Measurements from ENCODE around the gene HBD.
"Not testable (repeated sequence)": the region's sequence is repeated elsewhere in the genome, so short reads cannot be mapped to it uniquely, and the experiment has no call there.

The HBD gene

GRCh38 chr11:5252192-5252918 lies 18.1 kb upstream of the HBD start:
- DNase-seq: no peak

GRCh38 chr11:5251746-5252145 lies 17.5 kb upstream of the HBD start:
- no peak for DNase-seq

- no peak for DNase-seq
These were observed 16.4 kb upstream of the HBD start for GRCh38 chr11:5250543-5251204.

- DNase-seq: not testable (repeated sequence)
These were observed 15.6 kb upstream of the HBD start, which contains the start of gene HBG1 for GRCh38 chr11:5249807-5250396. TSS of gene HBG1 (minus strand) at chr11:5249857. CDS start at chr11:5249804, 53 bp downstream.

GRCh38 chr11:5248498-5248897 lies 14.2 kb upstream of the HBD start:
- not testable (repeated sequence) for DNase-seq

GRCh38 chr11:5247472-5248192 lies 13.3 kb upstream of the HBD start:
- DNase-seq: no peak

GRCh38 chr11:5246772-5247471 lies 12.6 kb upstream of the HBD start:
- DNase-seq: no peak

- no peak for DNase-seq
These were observed 10.9 kb upstream of the HBD start for GRCh38 chr11:5245155-5245554.

- DNase-seq: no peak
These were observed 9.5 kb upstream of the HBD start for GRCh38 chr11:5243816-5244180.

- DNase-seq: no peak
These were observed 8.9 kb upstream of the HBD start for GRCh38 chr11:5242933-5243815.

GRCh38 chr11:5242208-5242607 lies 7.9 kb upstream of the HBD start:
- DNase-seq: no peak

- DNase-seq: no peak
These were observed 7.2 kb upstream of the HBD start for GRCh38 chr11:5241458-5241857.

- DNase-seq: no peak
These were observed 6.2 kb upstream of the HBD start for GRCh38 chr11:5240458-5240857.

- DNase-seq: no peak
These were observed 5.8 kb upstream of the HBD start for GRCh38 chr11:5240056-5240455.

GRCh38 chr11:5239046-5239445 lies 4.8 kb upstream of the HBD start:
- DNase-seq: no peak

GRCh38 chr11:5238486-5238885 lies 4.2 kb upstream of the HBD start:
- DNase-seq: no peak

- DNase-seq: no peak
These were observed 3.1 kb upstream of the HBD start for GRCh38 chr11:5237420-5237819.

GRCh38 chr11:5235364-5236095 lies 1.2 kb upstream of the HBD start:
- DNase-seq: no peak

GRCh38 chr11:5233307-5233706 lies 976 bp downstream of the HBD start:
- no peak for DNase-seq

GRCh38 chr11:5232821-5233220 lies 1.5 kb downstream of the HBD start:
- DNase-seq: no peak

- no peak for DNase-seq
These were observed 2.1 kb downstream of the HBD start for GRCh38 chr11:5232176-5232575.
